Left renal cortex interstitium (tissue), 4 donors: Measurements from ENCODE around the gene OTOF. TPM values are rescaled to one million over a fixed set of nuclear protein-coding genes. Genes with fewer than 3 reads are reported as not detected.

Source experiments
- DNase-seq, 4 donors: peaks; one replicate each; pipeline ENCODE4 v3.0.0-alpha.2; 2013; ENCODE audit warnings: low read depth in 4 of 4, low spot score in 2 of 4, missing footprints in 1 of 4
- polyA plus RNA-seq, 4 donors: library from polyadenylated mRNA; unstranded; fragments of 120-200 nt; gene quantifications; one replicate each; pipeline ENCODE4 v1.2.1, GENCODE V29; 2013; ENCODE audit not compliant: insufficient read length in 4 of 4

Gene OTOF
- polyA plus RNA-seq, 4 donors: 0.10 to 0.24 (median 0.20) TPM

GRCh38 chr2:26421961-26422360, 56.0 kb downstream of the OTOF start:
- no peak for DNase-seq

- DNase-seq: no peak
Observed at GRCh38 chr2:26414311-26414710, 63.6 kb downstream of the OTOF start.

DNA sequence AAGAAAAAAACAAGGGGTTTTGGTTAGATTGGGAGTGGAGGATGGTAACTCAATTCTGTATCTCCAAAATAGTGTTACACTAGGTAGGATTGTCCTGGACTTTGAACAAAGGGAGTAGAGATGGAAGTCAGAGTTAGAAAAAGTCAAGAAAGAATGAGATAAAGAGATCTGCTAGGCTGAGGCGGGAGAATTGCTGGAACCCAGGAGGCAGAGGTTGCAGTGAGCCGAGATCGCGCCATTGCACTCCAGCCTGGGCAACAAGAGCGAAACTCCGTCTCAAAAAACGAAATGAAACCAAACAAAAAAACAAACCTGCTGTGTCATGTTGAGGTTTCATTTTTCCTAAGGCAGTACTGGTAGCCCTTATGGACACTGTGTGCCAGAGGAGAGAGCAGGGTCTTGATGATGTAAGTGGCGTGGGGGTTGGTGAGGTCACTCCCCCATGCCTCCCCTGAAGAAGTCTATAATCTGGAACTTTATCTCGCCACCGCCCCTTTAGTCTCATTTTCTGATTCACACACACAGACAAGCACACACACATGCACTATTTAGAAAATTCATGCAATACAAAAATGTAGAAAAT, 65.7 kb downstream of the OTOF start:
- DNase-seq: no peak

DNA sequence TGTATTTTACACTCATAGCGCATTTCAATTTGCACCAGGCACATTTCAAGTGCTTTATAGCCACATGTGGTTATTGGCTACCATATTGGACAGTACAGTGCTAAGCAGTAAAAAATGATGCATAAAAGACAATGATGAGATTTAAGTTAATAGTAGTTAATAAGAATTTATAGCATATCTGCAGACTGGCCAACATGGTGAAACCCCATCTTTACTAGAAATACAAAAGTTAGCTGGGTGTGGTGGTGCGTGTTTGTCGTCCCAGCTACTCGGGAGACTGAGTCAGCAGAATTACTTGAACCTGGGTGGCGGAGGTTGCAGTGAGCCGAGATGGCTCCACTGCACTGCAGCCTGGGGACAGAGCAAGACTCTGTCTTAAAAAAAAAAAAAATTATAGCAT, 66.5 kb downstream of the OTOF start:
- no peak for DNase-seq

GRCh38 chr2:26410764-26411243, 67.1 kb downstream of the OTOF start:
- no peak for DNase-seq

DNA sequence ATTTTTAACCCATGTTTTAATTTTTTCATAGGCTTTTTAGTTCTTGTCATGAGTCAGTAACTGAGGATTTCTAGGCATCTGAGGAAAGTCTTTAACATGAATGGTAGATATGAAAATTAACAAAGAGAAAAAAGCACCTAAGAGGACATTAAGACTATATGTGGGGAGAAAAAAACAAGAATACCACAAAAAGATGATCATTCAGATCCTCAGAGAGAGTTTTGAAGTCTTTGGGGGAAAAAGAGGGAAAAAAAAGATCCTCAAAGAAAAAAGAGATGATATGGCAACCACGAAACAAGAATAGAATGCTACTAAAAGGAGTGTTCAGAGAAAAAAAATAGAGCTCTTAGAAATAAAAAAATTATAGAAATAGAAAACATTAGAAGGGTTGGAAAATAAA, 68.1 kb downstream of the OTOF start:
- no peak for DNase-seq

GRCh38 chr2:26407526-26407925, 70.4 kb downstream of the OTOF start:
- DNase-seq: no peak

Other genes starting within 250 kb of the OTOF start
- 100 to 1,000 TPM; 188 to 240 (median 211) TPM for gene HADHA, start 233.5 kb downstream of the OTOF start, polyA plus RNA-seq
- 100 to 1,000 TPM; 151 to 194 (median 167) TPM for gene HADHB, start 233.2 kb downstream of the OTOF start, polyA plus RNA-seq
- gene SELENOI, start 132.0 kb downstream of the OTOF start, polyA plus RNA-seq: 10 to 100 TPM; 18.4 to 27.2 (median 21.0) TPM
- gene ADGRF3, start 131.3 kb downstream of the OTOF start, polyA plus RNA-seq: 1 to 10 TPM; 2.0 to 3.6 (median 2.6) TPM
- 1 to 10 TPM; 2.4 to 3.8 (median 3.0) TPM for gene DRC1, start 76.2 kb downstream of the OTOF start, polyA plus RNA-seq
- gene CIB4, start 163.2 kb upstream of the OTOF start, polyA plus RNA-seq: under 1 TPM in 3 of 4 donors, not detected in 1; 0.33 to 0.81 (median 0.41) TPM
- gene KCNK3, start 214.6 kb upstream of the OTOF start, polyA plus RNA-seq: 1 to 10 TPM; 1.1 to 3.6 (median 2.0) TPM